ENCODE results near the gene DHRS4. TPM values are rescaled to one million over a fixed set of nuclear protein-coding genes. Genes with fewer than 3 reads are reported as not detected.
"Not testable (repeated sequence)": the region's sequence is repeated elsewhere in the genome, so short reads cannot be mapped to it uniquely, and the experiment has no call there.

The DHRS4 gene
- total RNA-seq, 1 donor from 2014 or later: 21.2 TPM

DNA sequence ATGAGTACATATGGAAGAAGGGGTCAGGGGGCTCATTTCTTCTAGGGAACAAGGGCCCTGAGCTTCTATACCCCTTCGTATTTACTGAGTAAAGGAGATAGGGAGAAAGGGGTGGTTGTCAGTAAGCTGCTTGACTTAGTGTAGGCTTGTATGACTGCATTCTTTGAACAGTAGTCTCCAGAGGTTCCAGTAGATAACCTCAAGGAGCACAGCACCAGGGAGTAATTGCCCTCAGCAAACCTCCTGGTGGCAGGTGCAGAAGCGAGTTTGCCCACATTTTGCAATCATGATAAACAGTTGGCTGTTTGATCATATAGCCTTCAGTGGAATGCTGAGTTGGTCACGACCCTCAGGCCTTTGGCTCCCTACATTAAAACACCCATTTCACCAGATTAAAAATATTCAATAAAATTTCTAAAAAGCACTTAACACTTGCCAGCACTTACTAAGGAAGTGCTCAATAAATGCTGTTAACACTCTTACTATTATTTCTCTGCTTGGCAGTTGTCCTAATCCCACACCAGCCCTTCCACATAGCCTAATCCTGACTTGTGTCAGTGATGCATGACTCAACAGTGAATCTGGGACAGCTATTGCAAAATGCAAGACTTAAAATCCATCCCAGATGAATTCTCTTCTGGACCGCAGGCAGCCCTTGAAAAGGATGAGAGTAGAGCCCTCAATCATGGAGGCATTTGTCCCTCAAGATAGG is 31.5 kb downstream of the DHRS4 start:
- no peak for DNase-seq (ENCODE audit: low spot score)

DNA sequence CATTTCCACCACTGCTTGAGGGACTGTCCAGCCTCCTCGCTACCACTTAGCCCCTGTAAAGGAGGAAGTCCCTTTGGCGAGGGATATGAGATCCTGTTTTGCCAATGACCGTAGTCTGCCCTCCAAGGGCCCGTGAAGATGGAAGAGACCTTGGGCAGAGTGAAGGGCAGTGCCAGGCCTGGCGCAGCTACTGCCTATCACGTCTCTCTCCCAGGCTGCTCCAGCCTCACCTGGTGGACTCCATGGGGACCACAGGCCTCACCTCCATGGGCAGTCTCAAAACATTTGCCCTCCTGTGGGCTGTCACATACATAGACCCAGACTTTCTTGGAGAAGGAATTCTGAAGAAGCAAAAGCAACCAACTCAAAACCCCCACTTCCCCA is 34.6 kb downstream of the DHRS4 start:
- DNase-seq (ENCODE audit: low spot score): not testable (repeated sequence)

DNA sequence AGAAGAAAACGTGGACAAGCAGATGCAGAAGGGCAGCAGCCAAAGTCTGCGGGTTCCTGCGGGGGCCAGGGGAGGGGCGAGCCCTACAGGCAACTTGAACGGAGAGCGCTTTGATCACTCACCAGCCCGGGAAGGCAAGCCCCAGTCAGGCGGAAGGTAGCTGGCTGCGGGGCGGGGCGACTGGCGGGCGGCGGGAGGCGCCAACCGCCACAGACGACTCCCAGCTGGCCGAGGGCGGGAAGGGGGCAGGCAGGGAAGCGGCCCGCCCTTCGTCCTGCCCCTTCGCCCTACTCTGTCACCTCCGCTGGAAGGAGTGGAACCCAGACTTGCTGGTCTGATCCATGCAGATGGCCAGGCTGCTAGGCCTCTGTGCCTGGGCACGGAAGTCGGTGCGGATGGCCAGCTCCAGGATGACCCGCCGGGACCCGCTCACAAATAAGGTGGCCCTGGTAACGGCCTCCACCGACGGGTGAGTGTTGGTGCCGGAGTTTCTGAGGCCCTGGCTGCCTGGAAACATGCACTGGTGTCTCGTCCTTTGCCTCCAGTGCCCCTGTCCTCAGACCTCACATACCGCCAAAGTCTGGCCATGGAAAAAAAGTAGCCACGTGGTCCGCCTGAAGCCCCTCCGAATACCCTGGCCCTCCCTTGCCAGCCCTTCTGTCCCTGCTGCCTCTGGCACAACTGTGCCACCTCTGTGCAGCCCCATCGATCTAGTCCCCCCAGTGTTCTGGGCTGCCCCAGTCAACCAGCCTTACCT is 35.2 kb downstream of the DHRS4 start, which contains the start of gene DHRS4L2:
Gene DHRS4L2, plus strand, starts transcription at position 323 of the 757 bp plus-strand sequence. Its CDS starts 19 bp downstream, at position 342.
- DNase-seq (ENCODE audit: low spot score): peak; percentile 91

DNA sequence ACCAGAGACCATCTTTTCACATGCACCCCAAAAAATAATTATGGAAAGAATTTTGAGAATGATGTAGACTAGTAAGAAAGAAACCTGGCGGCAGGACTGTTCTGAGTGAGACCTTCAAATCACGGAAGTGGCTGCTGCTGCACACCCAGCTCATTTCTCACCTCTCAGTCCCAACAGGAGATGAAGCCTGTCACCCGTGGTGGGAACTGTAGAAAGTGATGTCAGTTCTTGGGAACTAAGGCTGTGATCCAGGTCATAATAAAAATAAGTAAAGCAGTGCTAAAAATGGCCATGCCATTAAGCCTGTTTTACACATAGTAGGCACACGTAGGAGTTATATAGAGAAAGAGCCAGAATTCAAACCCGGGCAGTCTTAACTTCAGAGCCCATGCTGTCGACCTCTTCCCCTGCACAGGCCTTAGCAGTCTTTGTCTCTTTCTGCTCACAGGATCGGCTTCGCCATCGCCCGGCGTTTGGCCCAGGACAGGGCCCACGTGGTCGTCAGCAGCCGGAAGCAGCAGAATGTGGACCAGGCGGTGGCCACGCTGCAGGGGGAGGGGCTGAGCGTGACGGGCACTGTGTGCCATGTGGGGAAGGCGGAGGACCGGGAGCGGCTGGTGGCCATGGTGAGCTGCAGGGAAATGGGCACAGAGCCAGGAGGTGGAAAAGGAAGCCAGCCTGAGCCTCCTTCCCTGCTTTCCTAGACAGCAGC is 36.3 kb downstream of the DHRS4 start:
- DNase-seq (ENCODE audit: low spot score): peak; percentile 70

DNA sequence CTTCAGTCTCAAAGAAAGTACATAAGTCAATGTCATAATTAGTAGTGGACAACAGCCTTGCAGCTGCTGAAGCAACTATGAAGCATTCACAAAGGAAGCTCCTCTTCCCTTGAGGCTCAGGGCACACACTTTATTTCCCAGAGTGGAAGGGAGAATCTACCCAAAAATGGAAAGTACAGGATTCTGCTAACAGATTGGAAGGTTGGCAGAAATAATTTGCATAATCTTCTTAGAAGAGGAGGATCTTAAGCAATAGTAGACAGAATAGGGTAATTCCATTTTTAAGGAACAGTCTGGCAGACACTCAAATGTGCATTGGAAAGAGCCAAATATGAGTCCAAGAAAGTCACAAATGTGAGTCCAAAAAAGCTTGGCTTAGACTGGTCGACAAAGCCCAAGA is 37.4 kb downstream of the DHRS4 start:
- not testable (repeated sequence) for DNase-seq (ENCODE audit: low spot score)

DNA sequence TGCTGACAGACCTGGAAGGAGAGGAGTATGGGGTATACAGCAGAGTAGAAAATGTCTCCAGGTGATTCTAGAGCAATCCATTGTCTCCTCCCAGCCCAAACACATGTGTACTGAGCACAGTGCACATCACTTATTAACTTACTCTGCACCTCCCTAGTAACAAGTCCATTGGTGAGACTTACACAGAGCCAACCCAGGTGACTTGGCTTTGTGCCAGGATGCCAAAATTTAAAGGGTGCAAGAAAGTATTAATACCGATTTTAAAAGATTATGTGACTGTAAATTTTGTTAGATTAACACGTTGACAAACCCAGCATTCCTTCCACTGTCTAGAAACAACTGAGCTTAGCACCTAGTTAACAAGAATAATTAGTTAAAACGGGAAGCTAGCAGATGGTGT is 39.5 kb downstream of the DHRS4 start:
- DNase-seq (ENCODE audit: low spot score): not testable (repeated sequence)

DNA sequence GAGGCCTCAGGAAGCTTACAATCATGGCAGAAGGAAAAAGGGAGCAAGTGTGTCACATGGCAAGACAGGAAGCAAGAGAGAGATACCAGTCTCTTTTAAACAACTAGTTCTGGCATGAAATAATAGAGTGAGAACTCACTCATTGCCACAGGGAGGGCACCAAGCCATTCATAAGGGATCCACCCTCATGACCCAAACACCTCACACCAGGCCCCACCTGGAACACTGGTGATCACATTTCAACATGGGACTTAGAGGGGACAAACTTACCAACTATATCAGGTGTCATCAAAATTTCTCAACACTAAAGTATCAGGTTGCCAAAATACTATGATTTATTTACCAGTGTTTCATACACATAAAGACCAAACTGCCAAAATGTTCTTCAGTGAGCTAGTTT is 42.4 kb downstream of the DHRS4 start:
- not testable (repeated sequence) for DNase-seq (ENCODE audit: low spot score)

DNA sequence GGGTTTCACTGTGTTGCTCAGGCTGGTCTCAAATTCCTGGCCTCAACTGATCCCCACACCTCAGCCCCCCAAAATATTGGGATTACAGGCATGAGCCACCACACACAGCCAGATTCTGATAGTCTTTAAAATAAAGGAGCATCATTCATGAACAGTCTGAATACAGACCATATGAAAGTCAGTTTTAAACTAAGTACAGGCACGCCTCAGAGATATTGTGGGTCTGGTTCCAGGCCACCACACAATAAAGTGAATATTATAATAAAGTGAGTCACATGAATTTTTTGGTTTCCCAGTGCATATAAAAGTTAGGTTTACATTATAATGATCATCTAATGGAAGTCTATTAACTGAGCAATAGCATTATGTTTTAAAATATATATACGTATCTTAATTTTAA is 43.3 kb downstream of the DHRS4 start:
- DNase-seq (ENCODE audit: low spot score): not testable (repeated sequence)

DNA sequence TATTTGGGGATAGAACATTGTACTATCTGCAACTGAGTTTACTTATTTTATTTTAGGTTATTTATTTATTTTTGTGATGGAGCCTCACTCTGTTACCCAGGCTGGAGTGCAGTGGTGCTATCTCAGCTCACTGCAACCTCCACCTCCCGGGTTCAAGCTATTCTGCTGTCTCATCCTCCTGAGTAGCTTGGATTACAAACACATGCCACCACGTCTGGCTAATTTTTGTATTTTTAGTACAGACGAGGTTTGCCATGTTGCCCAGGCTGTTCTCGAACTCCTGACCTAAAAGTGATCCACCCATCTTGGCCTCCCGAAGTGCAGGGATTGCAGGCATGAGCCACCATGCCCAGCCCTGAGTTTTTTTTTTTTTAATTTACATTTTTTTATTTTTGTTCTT is 46.1 kb downstream of the DHRS4 start:
- DNase-seq (ENCODE audit: low spot score): not testable (repeated sequence)

DNA sequence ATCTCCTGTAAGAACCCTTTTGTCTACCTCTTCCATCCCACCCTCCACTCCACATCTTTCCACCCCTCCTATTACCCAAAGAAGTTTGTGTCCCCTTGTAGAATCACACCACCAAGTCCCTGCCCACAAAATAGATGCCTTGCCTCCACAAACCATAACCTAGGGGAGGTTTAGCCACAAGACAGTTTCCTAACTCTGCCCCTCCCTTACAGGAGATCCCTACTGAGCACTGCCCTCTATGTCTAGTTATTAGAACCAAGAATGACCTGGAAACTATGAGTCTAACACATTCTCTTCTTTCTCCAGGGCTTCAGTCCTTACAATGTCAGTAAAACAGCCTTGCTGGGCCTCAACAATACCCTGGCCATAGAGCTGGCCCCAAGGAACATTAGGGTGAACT is 47.5 kb downstream of the DHRS4 start:
- not testable (repeated sequence) for DNase-seq (ENCODE audit: low spot score)

DNA sequence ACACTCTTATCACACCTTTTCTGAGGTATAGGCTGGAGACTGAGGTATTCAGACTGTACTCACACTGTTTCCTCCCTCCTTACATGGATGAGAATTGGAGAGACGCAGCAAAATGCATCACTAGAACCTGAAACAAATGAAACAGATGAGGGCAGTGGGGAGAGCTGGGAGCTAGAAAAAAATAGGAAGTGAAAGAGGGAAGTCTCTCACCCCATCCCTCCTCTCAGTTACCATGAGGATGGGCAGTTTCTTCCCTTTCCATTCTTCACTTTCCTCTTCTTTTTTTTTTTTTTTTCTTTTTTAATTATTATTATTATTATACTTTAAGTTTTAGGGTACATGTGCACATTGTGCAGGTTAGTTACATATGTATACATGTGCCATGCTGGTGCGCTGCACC is 48.1 kb downstream of the DHRS4 start:
- DNase-seq (ENCODE audit: low spot score): not testable (repeated sequence)

DNA sequence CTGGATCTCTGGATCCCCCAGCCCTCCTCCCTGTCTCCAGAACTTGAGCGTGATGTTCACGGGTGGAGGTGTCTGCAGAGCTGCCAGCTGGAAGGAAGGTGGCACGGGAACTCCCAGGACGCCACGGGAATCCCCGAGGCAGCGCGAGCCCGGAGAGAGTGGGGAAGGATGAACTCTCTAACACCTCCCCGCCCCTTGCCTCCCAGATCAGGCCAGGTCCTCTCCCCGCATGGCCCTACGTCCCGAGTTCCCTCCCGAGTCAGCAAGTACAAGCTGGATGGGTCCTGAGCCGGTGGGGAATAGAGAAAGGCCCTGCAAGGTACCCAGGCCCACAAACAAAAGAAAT is 52.9 kb downstream of the DHRS4 start:
- DNase-seq (ENCODE audit: low spot score): not testable (repeated sequence)

DNA sequence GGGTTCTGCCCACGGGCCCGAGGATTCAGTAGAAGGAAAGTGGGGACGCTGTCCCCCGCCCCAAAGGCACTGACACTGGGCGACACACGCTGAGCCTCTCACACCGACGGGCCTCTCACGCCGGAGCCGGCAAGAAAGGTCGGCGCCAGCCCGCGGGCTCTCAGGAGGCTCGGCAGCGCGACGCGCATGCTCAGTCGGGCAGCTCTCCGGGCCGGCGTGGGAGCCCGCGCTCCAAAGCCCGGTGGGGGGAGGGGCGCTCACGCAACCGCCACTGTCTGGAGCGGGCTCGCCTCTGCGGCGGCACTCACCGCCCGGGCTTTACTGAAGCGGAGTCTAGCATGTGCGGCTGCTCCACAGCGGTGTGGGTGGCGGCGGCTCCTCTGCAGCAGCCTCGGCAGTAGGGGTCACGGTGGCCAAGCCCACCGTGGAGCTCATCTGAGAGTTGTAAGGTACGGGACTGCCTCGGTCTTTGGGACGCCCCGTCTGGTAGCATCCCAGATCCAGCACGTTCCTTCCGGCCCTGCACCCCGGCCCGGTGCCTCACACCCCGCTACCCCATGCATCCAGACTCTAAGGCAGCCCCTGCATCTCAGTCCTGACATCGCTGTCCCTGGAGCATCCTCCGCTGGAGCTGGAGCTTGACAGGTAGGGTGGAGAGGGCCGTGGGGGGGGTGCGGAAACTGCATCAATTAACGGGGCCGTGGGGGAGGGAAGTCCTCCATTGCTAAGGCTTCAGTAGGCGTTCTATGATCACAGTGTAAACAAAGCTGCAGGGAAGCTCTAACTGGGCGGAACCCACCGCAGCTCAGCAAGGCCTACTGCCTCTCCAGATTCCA is 53.5 kb downstream of the DHRS4 start:
- DNase-seq (ENCODE audit: low spot score): peak; percentile 59

DNA sequence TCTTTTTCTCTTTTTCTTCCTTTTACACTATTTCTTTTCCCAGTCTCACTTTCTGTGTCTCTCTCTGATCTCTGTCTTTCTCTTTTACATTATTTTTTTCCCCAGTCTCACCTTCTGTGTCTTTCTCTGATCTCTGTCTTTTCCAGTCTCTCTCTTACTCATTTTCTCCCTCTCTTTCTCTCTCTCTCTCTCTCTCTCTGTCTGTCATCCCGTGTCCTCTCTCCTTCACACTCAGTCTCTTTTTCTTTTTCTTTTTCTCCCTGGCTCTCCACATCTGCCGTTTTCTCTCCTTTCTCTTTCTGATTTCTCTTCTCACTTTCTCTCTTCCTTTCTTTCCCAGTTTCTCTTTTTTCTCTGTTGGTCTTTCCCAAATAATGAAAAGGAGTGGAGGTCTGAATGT is 57.5 kb downstream of the DHRS4 start:
- DNase-seq (ENCODE audit: low spot score): no peak

DNA sequence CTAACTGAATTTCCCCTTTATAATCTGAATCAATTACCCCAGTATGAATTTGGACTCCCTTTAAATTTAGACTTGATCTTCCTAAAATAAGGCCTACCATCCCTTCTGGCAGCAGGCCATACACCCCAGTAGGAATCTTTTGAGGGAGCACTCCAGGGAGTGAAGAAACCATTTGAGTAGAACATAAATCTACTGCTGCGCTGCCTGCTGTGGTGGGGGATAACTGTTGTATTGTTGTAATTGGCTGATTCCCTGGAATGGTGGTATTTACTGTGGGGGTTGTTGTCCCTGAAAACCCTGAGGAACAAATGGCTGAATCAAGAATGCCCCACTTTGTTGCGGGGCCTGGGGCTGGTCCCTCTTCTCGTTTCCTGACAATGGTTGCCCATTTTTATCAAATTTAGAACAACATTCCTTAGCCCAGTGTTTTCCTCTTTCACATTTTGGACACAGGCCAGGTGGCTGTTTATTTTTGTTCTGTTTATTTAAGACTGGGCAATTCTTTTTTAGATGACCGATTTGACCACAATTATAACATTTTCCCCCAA is 59.2 kb downstream of the DHRS4 start:
- DNase-seq (ENCODE audit: low spot score): not testable (repeated sequence)

DNA sequence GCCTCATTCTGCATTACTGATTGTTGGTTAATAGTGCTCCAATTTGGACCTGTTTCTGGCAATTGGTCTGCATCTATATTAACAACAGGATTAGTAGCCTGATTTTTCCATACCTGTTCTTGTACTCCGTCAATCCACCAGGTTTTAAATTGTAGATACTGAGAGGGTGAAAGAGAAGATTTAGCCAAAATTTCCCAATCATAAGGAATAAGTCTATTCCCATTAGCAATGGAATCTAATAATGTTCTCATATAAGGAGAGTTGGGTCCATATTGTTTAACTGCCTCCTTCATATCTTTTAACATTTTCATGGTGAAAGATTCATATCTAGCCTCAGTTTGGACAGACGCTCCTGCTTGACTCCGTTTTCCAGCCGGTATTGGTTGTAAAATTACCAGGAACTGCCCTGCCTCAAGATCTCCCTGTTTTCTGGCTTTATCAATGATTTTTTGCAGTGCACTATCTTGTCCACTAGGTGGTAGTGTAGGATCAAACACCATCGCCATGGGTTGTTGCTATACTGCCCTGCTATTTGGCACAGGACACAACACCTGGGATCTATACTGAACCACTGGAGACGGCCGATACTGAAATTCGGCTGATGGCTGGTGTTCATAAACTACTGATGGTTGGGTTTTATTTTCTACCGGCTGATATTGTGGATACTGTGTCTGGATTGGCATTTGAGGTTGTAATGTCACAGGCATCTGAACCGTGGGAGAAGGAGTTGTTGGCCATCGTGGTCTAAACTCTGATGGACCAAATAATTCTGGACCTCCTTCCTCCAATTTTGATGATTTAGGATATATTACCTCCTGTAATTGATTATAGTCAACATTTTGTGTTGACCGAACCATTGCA is 60.3 kb downstream of the DHRS4 start:
- DNase-seq (ENCODE audit: low spot score): peak; percentile 62

DNA sequence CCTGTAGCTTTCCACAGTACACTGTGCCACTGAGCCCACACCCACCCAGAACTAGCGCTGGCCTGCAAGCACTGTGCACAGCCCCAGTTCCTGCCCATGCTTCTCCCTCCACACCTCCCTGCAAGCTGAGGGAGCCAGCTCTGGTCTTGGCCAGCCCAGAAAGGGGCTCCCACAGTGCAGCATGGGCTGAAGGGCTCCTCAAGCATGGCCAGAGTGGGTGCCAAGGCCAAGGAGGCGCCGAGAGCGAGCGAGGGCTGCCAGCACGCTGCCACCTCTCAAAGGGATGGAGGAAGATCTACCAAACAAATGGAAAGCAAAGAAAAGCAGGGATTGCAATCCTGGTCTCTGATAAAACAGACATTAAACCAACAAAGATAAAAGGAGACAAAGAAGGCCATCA is 62.2 kb downstream of the DHRS4 start:
- DNase-seq (ENCODE audit: low spot score): not testable (repeated sequence)
